GM21528 (cell line): ENCODE measurements around the gene GLA.

Source experiments
- ATAC-seq: cut with Tn5 transposase; IDR thresholded peaks from one replicate; pipeline ENCODE4 v1.9.1; 2021; ENCODE audit warnings: mild to moderate bottlenecking, moderate library complexity; ENCODE audit not compliant: unreplicated experiment, low FRiP score

GLA gene

GRCh38 chrX:101359966-101360365, 47.8 kb downstream of the GLA start:
- ATAC-seq: no peak

GRCh38 chrX:101357166-101357795, 50.4 kb downstream of the GLA start:
- ATAC-seq: no peak

GRCh38 chrX:101349193-101349562, 58.5 kb downstream of the GLA start:
- no peak for ATAC-seq

GRCh38 chrX:101348452-101349192, 59.1 kb downstream of the GLA start, which contains the start of gene TIMM8A:
Gene TIMM8A (minus strand): TSS chrX:101348742. CDS start chrX:101348664, 78 bp downstream.
- ATAC-seq: peak; percentile 98

- peak; percentile 20 for ATAC-seq
These were observed 59.8 kb downstream of the GLA start for GRCh38 chrX:101347859-101348451.
